Smooth muscle cell (in vitro differentiated cells): ENCODE data around the gene GLI1. TPM values are rescaled to one million over a fixed set of nuclear protein-coding genes. Genes with fewer than 3 reads are reported as not detected.
"Not testable (repeated sequence)": the region's sequence is repeated elsewhere in the genome, so short reads cannot be mapped to it uniquely, and the experiment has no call there.

Source experiments
- DNase-seq: peaks from one replicate; lab custom pipeline; 2025; ENCODE audit not compliant: unreplicated experiment; lab: John Stamatoyannopoulos, UW
- H2AFZ ChIP-seq: fragments of 200-600 bp; sonication (generic); 2 replicates; pipeline ENCODE4 v1.6.0; 2016; ENCODE audit warnings: antibody characterized with exemption, low read depth, mild to moderate bottlenecking
- H3F3A ChIP-seq: fragments of 200-600 bp; sonication (generic); 2 replicates; pipeline ENCODE4 v1.6.0; 2017; ENCODE audit warnings: antibody characterized with exemption, low read depth
- H3K27ac ChIP-seq: fragments of 200-600 bp; sonication (generic); 2 replicates; pipeline ENCODE4 v1.5.1; 2016; ENCODE audit warnings: low read depth, mild to moderate bottlenecking
- H3K27me3 ChIP-seq: fragments of 200-600 bp; sonication (generic); 2 replicates; pipeline ENCODE4 v1.6.1; 2016; ENCODE audit warnings: low read depth, mild to moderate bottlenecking
- H3K36me3 ChIP-seq: fragments of 200-600 bp; sonication (generic); 2 replicates; pipeline ENCODE4 v1.5.1; 2016; ENCODE audit warnings: low read depth
- H3K4me1 ChIP-seq: fragments of 200-600 bp; sonication (generic); 2 replicates; pipeline ENCODE4 v1.5.1; 2016; ENCODE audit warnings: low read depth
- H3K4me2 ChIP-seq: fragments of 200-600 bp; sonication (generic); 2 replicates; pipeline ENCODE4 v1.6.0; 2016; ENCODE audit warnings: mild to moderate bottlenecking
- H3K4me3 ChIP-seq: fragments of 200-600 bp; sonication (generic); 2 replicates; pipeline ENCODE4 v1.5.1; 2016; ENCODE audit warnings: mild to moderate bottlenecking
- H3K79me2 ChIP-seq: fragments of 200-600 bp; sonication (generic); 2 replicates; pipeline ENCODE4 v1.6.0; 2016; ENCODE audit warnings: low read depth, mild to moderate bottlenecking
- H3K9ac ChIP-seq: fragments of 200-600 bp; sonication (generic); 2 replicates; pipeline ENCODE4 v1.6.0; 2016; ENCODE audit warnings: low read depth
- H3K9me3 ChIP-seq: fragments of 200-600 bp; sonication (generic); replicated peaks from 2 replicates; pipeline ENCODE4 v1.5.1; 2016; ENCODE audit warnings: low read depth
- H4K20me1 ChIP-seq: fragments of 200-600 bp; sonication (generic); 2 replicates; pipeline ENCODE4 v1.6.0; 2016; ENCODE audit warnings: low read depth
- WGBS: methylation state at CpG from one replicate; pipeline ENCODE4 v1.1.7; 2016; ENCODE audit warnings: low lambda C conversion rate; 5-methylcytosine and 5-hydroxymethylcytosine counted together
- polyA plus RNA-seq: library from polyadenylated mRNA; unstranded; fragments of >200 nt; fragmentation: Nextera tagmentation; extraction: Ambion mirVana; gene quantifications from 2 replicates; pipeline ENCODE4 v1.2.1, GENCODE V29; 2016
- total RNA-seq: library from RNA; depleted of rRNA; stranded (reverse); fragments of >200 nt; gene quantifications from 2 replicates; pipeline ENCODE4 v1.2.3, GENCODE V29; 2014
- TF ChIP-seq, protein P1 (sequence below): fragments of 200-600 bp; sonication (generic); IDR thresholded peaks from 2 replicates; pipeline ENCODE4 v1.5.1; 2017; ENCODE audit warnings: borderline replicate concordance, mild to moderate bottlenecking, antibody characterized with exemption; ENCODE audit not compliant: insufficient read depth, poor library complexity, severe bottlenecking

GLI1 gene
- total and polyA plus RNA-seq, 2 experiments from 2014 or later = 0.50 to 1.4 TPM

DNA sequence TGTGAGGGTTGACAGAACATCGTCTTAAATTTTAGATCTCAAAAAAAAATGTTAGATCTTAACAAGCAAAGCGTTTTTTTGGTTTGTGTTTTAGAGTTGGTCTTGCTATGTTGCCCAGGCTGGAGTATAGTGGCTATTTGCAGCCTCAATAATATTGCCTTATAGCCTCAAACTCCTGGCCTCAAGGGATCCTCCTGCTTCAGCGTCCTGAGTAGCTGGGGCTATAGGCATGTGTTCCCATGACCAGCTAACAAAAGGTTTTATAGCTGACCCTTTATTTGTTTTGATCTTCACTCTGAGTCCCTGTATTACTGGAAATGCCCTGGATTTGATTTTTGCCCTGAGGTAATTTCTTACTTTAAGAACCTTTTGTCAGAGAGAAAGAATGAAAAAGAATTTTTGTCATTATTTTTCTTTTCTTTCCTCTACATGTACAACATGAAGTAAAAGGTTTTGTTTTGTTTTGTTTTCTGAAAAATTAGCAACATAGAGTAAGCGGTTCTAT lies 19.8 kb upstream of the GLI1 start:
- Histone ChIP-seq H3K36me3 (no peaks in the 10 kb centered on the region), H3K79me2 (no peaks in the 10 kb centered on the region), H4K20me1 (no peaks in the 10 kb centered on the region), H3K4me1 (no peaks in the 10 kb centered on the region), H3K9ac (no peak overlapping the region), H3K4me2 (no peak overlapping the region), H3K27ac (no peak overlapping the region), H3K4me3 (no peak overlapping the region), H3K9me3 (no peaks in the 10 kb centered on the region), H3K27me3 (no peaks in the 10 kb centered on the region), H2AFZ (no peak overlapping the region), H3F3A (no peaks in the 10 kb centered on the region)
- DNase-seq = no peak
- TF ChIP-seq, protein P1, sequence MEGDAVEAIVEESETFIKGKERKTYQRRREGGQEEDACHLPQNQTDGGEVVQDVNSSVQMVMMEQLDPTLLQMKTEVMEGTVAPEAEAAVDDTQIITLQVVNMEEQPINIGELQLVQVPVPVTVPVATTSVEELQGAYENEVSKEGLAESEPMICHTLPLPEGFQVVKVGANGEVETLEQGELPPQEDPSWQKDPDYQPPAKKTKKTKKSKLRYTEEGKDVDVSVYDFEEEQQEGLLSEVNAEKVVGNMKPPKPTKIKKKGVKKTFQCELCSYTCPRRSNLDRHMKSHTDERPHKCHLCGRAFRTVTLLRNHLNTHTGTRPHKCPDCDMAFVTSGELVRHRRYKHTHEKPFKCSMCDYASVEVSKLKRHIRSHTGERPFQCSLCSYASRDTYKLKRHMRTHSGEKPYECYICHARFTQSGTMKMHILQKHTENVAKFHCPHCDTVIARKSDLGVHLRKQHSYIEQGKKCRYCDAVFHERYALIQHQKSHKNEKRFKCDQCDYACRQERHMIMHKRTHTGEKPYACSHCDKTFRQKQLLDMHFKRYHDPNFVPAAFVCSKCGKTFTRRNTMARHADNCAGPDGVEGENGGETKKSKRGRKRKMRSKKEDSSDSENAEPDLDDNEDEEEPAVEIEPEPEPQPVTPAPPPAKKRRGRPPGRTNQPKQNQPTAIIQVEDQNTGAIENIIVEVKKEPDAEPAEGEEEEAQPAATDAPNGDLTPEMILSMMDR = no peak
- WGBS = 80% methylated on average over 4 of the region's 4 CpGs

DNA sequence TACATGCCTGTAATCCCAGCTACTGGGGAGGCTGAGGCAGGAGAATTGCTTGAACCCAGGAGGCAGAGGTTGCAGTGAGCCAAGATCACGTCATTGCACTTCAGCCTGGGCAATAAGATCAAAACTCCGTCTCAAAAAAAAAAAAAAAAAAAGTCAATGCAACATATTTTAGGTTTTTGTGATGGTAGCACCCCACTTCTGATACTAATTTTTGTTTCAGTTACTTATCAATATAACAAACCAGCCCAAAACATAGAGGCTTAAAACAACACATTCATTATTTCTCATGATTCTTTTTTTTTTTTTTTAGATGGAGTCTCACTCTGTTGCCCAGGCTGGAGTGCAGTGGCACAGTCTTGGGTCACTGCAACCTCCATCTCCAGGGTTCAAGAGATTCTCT lies 18.2 kb upstream of the GLI1 start:
- not testable (repeated sequence) for H3K9ac ChIP-seq, H4K20me1 ChIP-seq, H2AFZ ChIP-seq, H3F3A ChIP-seq, H3K36me3 ChIP-seq, H3K4me3 ChIP-seq, H3K79me2 ChIP-seq, DNase-seq, H3K4me2 ChIP-seq, H3K9me3 ChIP-seq, H3K27ac ChIP-seq, H3K27me3 ChIP-seq, H3K4me1 ChIP-seq
- WGBS = 90% methylated on average over 2 of the region's 2 CpGs

DNA sequence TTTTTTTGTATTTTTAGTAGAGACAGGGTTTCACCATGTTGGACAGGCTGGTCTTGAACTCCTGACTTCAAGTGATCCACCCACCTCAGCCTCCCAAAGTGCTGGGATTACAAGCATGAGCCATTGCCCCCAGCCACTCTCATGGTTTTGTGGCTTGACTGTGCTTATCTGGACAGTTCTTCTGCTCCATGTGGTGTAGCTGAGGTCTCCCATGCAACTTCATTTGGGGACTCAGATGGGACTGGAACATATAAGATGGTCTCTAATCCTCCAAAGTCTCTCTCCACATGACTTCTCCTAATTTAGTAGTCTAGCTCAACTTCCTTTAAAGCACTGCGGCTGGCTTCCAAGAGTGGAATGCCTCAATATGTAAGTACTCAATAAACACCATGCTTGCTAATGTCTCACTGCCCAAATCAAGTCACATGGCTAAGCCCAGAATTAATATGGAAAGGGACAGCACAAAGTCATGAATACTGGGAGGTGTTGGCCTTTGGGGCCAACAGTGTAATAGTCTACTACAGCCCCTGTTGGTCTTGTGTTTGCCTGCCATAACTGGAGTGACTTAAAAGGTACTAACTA lies 17.6 kb upstream of the GLI1 start:
- Histone ChIP-seq H3K4me2 (no peak overlapping the region), H3F3A (no peaks in the 10 kb centered on the region), H4K20me1 (no peaks in the 10 kb centered on the region), H3K27me3 (no peaks in the 10 kb centered on the region), H2AFZ (no peak overlapping the region), H3K79me2 (no peaks in the 10 kb centered on the region), H3K4me1 (no peaks in the 10 kb centered on the region), H3K4me3 (no peak overlapping the region), H3K9ac (no peak overlapping the region), H3K9me3 (no peaks in the 10 kb centered on the region), H3K36me3 (no peaks in the 10 kb centered on the region), H3K27ac (no peak overlapping the region)
- 82% methylated on average over 1 of the region's 1 CpG for WGBS
- no peak for DNase-seq
- TF ChIP-seq, protein P1 = no peak

DNA sequence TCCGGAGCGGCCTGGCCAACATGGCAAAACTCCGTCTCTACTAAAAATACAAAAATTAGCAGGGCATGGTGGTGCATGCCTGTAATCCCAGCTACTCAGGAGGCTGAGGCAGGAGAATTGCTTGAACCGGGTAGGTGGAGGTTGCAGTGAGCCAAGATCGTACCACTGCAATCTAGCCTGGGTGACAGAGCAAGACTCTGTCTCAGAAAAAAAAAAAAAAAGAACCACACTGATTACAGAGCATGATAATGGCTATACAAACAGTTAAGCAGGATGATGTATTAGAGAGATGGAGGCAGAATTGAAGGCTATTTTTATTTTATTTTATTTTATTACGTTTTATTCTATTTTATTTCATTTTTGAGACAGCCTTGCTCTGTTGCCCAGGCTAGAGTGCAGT lies 15.2 kb upstream of the GLI1 start:
- not testable (repeated sequence) for H3K4me3 ChIP-seq, H3K36me3 ChIP-seq, DNase-seq, H3F3A ChIP-seq, H2AFZ ChIP-seq, H3K27me3 ChIP-seq, H3K79me2 ChIP-seq, H4K20me1 ChIP-seq, H3K9ac ChIP-seq, H3K4me2 ChIP-seq, H3K9me3 ChIP-seq, H3K4me1 ChIP-seq, H3K27ac ChIP-seq
- 83% methylated on average over 6 of the region's 6 CpGs for WGBS

DNA sequence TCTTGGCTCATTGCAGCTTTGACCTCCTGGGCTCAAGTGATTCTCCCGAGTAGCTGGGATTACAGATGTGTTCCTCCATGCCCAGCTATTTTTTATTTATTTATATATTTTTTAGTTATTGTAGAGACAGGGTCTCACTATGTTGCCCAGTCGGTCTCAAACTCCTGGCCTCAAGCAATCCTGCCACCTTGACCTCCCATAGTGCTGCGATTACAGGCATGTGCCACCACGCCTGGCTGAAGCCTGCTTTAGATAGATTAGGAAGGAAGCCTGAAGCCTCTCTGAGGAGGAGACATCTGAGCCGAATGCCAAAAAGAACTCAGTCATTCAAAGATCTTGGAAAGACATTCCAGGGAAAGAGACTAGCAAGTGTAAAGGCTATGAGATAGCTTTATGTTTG lies 14.8 kb upstream of the GLI1 start:
- Histone ChIP-seq H3K9me3 (no peaks in the 10 kb centered on the region), H3F3A (no peaks in the 10 kb centered on the region), H4K20me1 (no peaks in the 10 kb centered on the region), H3K36me3 (no peaks in the 10 kb centered on the region), H3K4me2 (no peak overlapping the region), H3K4me3 (no peak overlapping the region), H3K9ac (no peak overlapping the region), H3K27me3 (no peaks in the 10 kb centered on the region), H3K4me1 (no peaks in the 10 kb centered on the region), H3K79me2 (no peaks in the 10 kb centered on the region), H2AFZ (no peak overlapping the region), H3K27ac (no peak overlapping the region)
- 83% methylated on average over 5 of the region's 5 CpGs for WGBS
- DNase-seq = no peak
- TF ChIP-seq, protein P1 = no peak
